Ovary (tissue), 3 donors: ENCODE results near the gene BNC2.

Source experiments
- CTCF ChIP-seq, 3 donors: fragments of 450-650 bp in 2 of 3; fragments of 200-600 bp in 1 of 3; IDR thresholded peaks; one replicate each; pipeline versions ENCODE4 v1.5.1 to v1.8.0; 2016 to 2022; ENCODE audit warnings: antibody characterized with exemption in 3 of 3, mild to moderate bottlenecking in 1 of 3
- EP300 ChIP-seq: sonication (generic); formaldehyde crosslinking; IDR thresholded peaks from one replicate; pipeline ENCODE4 v1.6.1; 2017; ENCODE audit warnings: antibody characterized with exemption
- POLR2A ChIP-seq: fragments of 450-650 bp; IDR thresholded peaks from one replicate; pipeline ENCODE4 v1.6.1; 2017; ENCODE audit warnings: antibody characterized with exemption, mild to moderate bottlenecking, moderate library complexity
- donor health status: DM: no; HTN: no; CAD: no.

GRCh38 chr9:16705111-16705604, 165.3 kb downstream of the BNC2 start:
- TF ChIP-seq CTCF (IDR thresholded peaks at IDR 0.05) = no peak
- TF ChIP-seq POLR2A = no peak
- peak; percentile 66 for TF ChIP-seq EP300
